Neural cell (in vitro differentiated cells): ENCODE measurements around the gene SLC3A2. TPM values are rescaled to one million over a fixed set of nuclear protein-coding genes. Genes with fewer than 3 reads are reported as not detected.

Experiments used
- H2AFZ ChIP-seq: fragments of 200-600, 300-800 bp; sonication (generic), shearing (Covaris generic); 2 replicates; pipeline ENCODE4 v1.6.0; 2014; ENCODE audit warnings: low read depth, mild to moderate bottlenecking, antibody characterized with exemption, low read length, moderate library complexity
- H3F3A ChIP-seq: fragments of 200-600 bp; shearing (Covaris generic); 2 replicates; pipeline ENCODE4 v1.6.1; 2016; ENCODE audit warnings: mild to moderate bottlenecking, moderate library complexity, mixed read lengths, antibody characterized with exemption, low read length; ENCODE audit not compliant: insufficient read depth, poor library complexity, severe bottlenecking
- H3K27ac ChIP-seq: fragments of 200-600, 300-800 bp; sonication (generic), shearing (Covaris generic); 2 replicates; pipeline ENCODE4 v1.5.1; 2014; ENCODE audit warnings: mild to moderate bottlenecking, low read length, moderate library complexity
- H3K27me3 ChIP-seq: fragments of 300-800, 200-600 bp; sonication (generic), shearing (Covaris generic); 2 replicates; pipeline ENCODE4 v1.6.0; 2014; ENCODE audit warnings: mild to moderate bottlenecking, low read depth, low read length, moderate library complexity; ENCODE audit not compliant: insufficient read depth
- H3K36me3 ChIP-seq: fragments of 300-800, 200-600 bp; sonication (generic), shearing (Covaris generic); 2 replicates; pipeline ENCODE4 v1.5.1; 2014; ENCODE audit warnings: mild to moderate bottlenecking, antibody characterized with exemption, low read length, moderate library complexity; ENCODE audit not compliant: insufficient read depth
- H3K4me2 ChIP-seq: fragments of 300-800, 200-600 bp; sonication (generic), shearing (Covaris generic); 2 replicates; pipeline ENCODE4 v1.6.0; 2014; ENCODE audit warnings: mild to moderate bottlenecking, low read length
- H3K4me3 ChIP-seq: fragments of 300-800, 200-600 bp; sonication (generic), shearing (Covaris generic); 2 replicates; pipeline ENCODE4 v1.5.1; 2014; ENCODE audit warnings: mild to moderate bottlenecking, low read length, moderate library complexity
- H3K79me2 ChIP-seq: fragments of 200-600 bp; shearing (Covaris generic); replicated peaks from 2 replicates; pipeline ENCODE4 v1.6.0; 2014; ENCODE audit warnings: mild to moderate bottlenecking, low read length, moderate library complexity; ENCODE audit not compliant: insufficient read depth
- H3K9ac ChIP-seq: fragments of 300-800, 200-600 bp; sonication (generic), shearing (Covaris generic); 2 replicates; pipeline ENCODE4 v1.6.1; 2016; ENCODE audit warnings: mild to moderate bottlenecking, low read length, mixed read lengths
- H3K9me2 ChIP-seq: fragments of 200-600 bp; shearing (Covaris generic); 2 replicates; pipeline ENCODE4 v1.6.1; 2016; ENCODE audit warnings: mild to moderate bottlenecking, low read length, mixed read lengths; ENCODE audit not compliant: insufficient read depth
- H3K9me3 ChIP-seq: fragments of 200-600, 300-800 bp; sonication (generic), shearing (Covaris generic); 2 replicates; pipeline ENCODE4 v1.6.1; 2016; ENCODE audit warnings: mild to moderate bottlenecking, mixed run types, low read length, moderate library complexity, mixed read lengths
- H4K20me1 ChIP-seq: fragments of 200-600 bp; shearing (Covaris generic); 2 replicates; pipeline ENCODE4 v1.6.1; 2016; ENCODE audit warnings: mild to moderate bottlenecking, mixed run types; ENCODE audit not compliant: insufficient read depth
- CTCF ChIP-seq: fragments of 450-650 bp; IDR thresholded peaks from 2 replicates; pipeline ENCODE4 v1.5.1; 2014; ENCODE audit warnings: antibody characterized with exemption, mild to moderate bottlenecking, moderate library complexity; ENCODE audit not compliant: poor library complexity, severe bottlenecking
- EP300 ChIP-seq: fragments of 450-650 bp; conservative IDR thresholded peaks from 2 replicates; pipeline ENCODE4 v1.6.1; 2014; ENCODE audit warnings: antibody characterized with exemption, mild to moderate bottlenecking, moderate library complexity; ENCODE audit not compliant: poor library complexity, severe bottlenecking
- EZH2 ChIP-seq: fragments of 200-600, 300-800 bp; shearing (Covaris generic), sonication (generic); IDR thresholded peaks from 2 replicates; pipeline ENCODE4 v1.6.1; 2014; ENCODE audit warnings: antibody characterized with exemption, low read length, borderline replicate concordance, mild to moderate bottlenecking; ENCODE audit not compliant: insufficient read depth, poor library complexity, severe bottlenecking
- MXI1 ChIP-seq: fragments of 450-650 bp; conservative IDR thresholded peaks from 2 replicates; pipeline ENCODE4 v1.6.1; 2014; ENCODE audit warnings: antibody characterized with exemption, mild to moderate bottlenecking; ENCODE audit not compliant: poor library complexity, severe bottlenecking
- POLR2AphosphoS5 ChIP-seq: IDR thresholded peaks from 2 replicates; pipeline ENCODE4 v1.6.1; 2012
- RAD21 ChIP-seq: fragments of 450-650 bp; conservative IDR thresholded peaks from 2 replicates; pipeline ENCODE4 v1.6.1; 2014; ENCODE audit warnings: antibody characterized with exemption, mild to moderate bottlenecking, moderate library complexity
- SMC3 ChIP-seq: fragments of 450-650 bp; conservative IDR thresholded peaks from 2 replicates; pipeline ENCODE4 v1.6.1; 2014; ENCODE audit warnings: antibody characterized with exemption, mild to moderate bottlenecking, moderate library complexity; ENCODE audit not compliant: poor library complexity
- TAF1 ChIP-seq: IDR thresholded peaks from 2 replicates; pipeline ENCODE4 v1.6.1; 2012; ENCODE audit warnings: low read depth
- polyA plus RNA-seq: library from polyadenylated mRNA; depleted of rRNA; stranded (reverse); fragments of >200 nt; gene quantifications from 2 replicates; pipeline ENCODE4 v1.2.3, GENCODE V29; 2014
- TF ChIP-seq, protein P1 (sequence below): IDR thresholded peaks from 2 replicates; pipeline ENCODE4 v1.6.1; 2012; ENCODE audit warnings: borderline replicate concordance

The SLC3A2 gene
- polyA plus RNA-seq, 1 donor from 2014 or later, result 176 TPM

DNA sequence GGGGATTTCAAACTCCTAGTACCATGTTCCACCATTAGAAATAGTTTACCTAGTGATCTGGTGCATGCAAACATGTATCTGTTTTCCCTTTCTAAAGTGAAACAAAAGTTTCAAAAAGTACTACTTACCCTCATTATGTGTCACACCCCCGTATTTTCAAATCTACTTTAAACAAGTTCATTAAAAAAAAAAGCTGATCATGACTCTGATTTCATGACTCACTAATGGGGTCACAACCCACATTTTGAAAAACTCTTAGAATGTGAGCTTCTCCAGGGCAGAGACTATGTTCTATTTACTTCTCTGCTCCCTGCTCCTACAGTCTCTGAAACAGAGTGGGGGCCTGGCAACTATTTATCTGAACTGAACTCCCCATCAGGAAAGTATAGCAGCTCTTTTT is 22.2 kb downstream of the SLC3A2 start:
- Histone ChIP-seq H3K27me3 (no peaks in the 10 kb centered on the region), H2AFZ (no peak overlapping the region), H4K20me1 (no peaks in the 10 kb centered on the region), H3K9ac (no peak overlapping the region), H3K9me3 (no peaks in the 10 kb centered on the region), H3F3A (no peaks in the 10 kb centered on the region), H3K36me3 (no peaks in the 10 kb centered on the region), H3K4me2 (no peak overlapping the region), H3K4me3 (no peak overlapping the region), H3K27ac (no peak overlapping the region), H3K79me2 (no peaks in the 10 kb centered on the region), H3K9me2 (no peaks in the 10 kb centered on the region)
- TF ChIP-seq CTCF, result no peak
- no peak for TF ChIP-seq EP300
- no peak for TF ChIP-seq POLR2AphosphoS5
- no peak for TF ChIP-seq RAD21
- no peak for TF ChIP-seq MXI1
- TF ChIP-seq, protein P1, sequence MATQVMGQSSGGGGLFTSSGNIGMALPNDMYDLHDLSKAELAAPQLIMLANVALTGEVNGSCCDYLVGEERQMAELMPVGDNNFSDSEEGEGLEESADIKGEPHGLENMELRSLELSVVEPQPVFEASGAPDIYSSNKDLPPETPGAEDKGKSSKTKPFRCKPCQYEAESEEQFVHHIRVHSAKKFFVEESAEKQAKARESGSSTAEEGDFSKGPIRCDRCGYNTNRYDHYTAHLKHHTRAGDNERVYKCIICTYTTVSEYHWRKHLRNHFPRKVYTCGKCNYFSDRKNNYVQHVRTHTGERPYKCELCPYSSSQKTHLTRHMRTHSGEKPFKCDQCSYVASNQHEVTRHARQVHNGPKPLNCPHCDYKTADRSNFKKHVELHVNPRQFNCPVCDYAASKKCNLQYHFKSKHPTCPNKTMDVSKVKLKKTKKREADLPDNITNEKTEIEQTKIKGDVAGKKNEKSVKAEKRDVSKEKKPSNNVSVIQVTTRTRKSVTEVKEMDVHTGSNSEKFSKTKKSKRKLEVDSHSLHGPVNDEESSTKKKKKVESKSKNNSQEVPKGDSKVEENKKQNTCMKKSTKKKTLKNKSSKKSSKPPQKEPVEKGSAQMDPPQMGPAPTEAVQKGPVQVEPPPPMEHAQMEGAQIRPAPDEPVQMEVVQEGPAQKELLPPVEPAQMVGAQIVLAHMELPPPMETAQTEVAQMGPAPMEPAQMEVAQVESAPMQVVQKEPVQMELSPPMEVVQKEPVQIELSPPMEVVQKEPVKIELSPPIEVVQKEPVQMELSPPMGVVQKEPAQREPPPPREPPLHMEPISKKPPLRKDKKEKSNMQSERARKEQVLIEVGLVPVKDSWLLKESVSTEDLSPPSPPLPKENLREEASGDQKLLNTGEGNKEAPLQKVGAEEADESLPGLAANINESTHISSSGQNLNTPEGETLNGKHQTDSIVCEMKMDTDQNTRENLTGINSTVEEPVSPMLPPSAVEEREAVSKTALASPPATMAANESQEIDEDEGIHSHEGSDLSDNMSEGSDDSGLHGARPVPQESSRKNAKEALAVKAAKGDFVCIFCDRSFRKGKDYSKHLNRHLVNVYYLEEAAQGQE, result no peak
- no peak for TF ChIP-seq SMC3
- TF ChIP-seq EZH2, result no peak
- TF ChIP-seq TAF1, result no peak

DNA sequence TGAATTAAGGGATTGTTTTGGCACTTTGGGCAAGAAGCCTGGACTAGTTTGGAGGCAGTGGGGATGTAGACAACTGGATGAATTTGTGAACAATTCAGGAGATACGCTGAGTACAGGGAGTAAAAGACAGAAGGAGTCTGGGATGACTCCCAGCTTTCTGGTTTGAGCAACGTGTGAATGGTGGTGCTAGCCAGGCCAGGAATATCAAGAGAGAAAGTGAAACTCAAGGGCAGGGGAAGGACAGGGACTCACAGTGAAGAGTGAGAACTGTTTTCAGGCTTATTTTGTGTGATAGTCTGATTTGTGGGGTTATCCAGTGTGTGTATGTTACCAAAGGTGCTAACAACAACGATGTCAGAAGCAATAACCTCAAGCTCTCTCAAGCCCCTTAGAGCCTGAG is 24.6 kb downstream of the SLC3A2 start:
- no peak overlapping the region for H3K9ac ChIP-seq
- no peaks in the 10 kb centered on the region for H3K27me3 ChIP-seq
- H2AFZ ChIP-seq, result no peak overlapping the region
- H3K4me3 ChIP-seq, result no peak overlapping the region
- H3K9me3 ChIP-seq, result no peaks in the 10 kb centered on the region
- H3K27ac ChIP-seq, result no peak overlapping the region
- no peaks in the 10 kb centered on the region for H3K79me2 ChIP-seq
- H4K20me1 ChIP-seq, result no peaks in the 10 kb centered on the region
- H3K4me2 ChIP-seq, result no peak overlapping the region
- no peaks in the 10 kb centered on the region for H3F3A ChIP-seq
- H3K36me3 ChIP-seq, result no peaks in the 10 kb centered on the region
- no peaks in the 10 kb centered on the region for H3K9me2 ChIP-seq
- TF ChIP-seq EP300 (no peak), POLR2AphosphoS5 (no peak), SMC3 (no peak), RAD21 (no peak), EZH2 (no peak)
- TF ChIP-seq, protein P1, result no peak
